GM19438 (cell line): ENCODE data around the gene MCAT.

Experiments used
- ATAC-seq: cut with Tn5 transposase; IDR thresholded peaks from one replicate; pipeline ENCODE4 v1.9.1; 2021; ENCODE audit warnings: low read depth; ENCODE audit not compliant: unreplicated experiment

MCAT gene

DNA sequence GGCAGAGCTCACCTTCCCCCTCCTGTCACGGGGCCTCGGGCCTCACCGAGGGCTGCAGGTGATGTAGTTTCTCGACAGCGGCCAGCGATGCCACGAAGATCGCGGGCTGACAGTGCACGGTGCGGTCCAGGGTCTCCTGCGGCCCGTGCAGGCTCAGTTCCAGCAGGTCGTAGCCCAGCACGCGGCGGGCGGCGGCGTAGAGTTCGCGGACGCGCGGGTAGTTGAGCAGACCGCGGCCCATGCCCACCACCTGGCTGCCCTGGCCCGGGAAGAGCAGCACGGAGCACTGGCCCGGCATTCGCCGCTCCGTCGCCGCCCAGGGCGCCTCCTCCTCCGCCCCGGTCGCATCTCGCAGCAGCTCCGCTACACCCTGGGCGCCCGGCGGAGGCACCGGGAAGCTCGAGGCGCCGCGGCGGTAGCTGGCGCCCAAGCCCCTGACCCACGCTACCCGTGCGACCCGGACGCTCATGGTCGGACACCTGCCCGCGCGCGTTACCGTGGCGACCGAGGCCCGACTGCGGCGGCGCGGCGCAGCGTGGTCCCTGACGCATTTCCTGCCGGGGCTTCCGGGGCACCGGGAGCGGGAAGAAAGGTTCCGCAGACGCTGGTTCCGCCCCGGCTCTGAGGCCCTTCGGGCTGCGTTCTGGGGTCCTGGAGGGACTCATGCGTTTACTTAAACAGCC, at the start of gene MCAT:
Gene MCAT (minus strand): TSS at position 519 of the 683 bp plus-strand sequence. CDS start 50 bp downstream, at position 469.
- peak; percentile 53 for ATAC-seq

GRCh38 chr22:43191831-43192230, 48.6 kb upstream of the MCAT start:
- no peak for ATAC-seq

GRCh38 chr22:43188829-43189545, 45.8 kb upstream of the MCAT start:
- no peak for ATAC-seq

- ATAC-seq: peak; percentile 68
Measured at GRCh38 chr22:43187171-43188099, 44.2 kb upstream of the MCAT start.

GRCh38 chr22:43186272-43187170, 43.3 kb upstream of the MCAT start, which contains the start of gene TTLL12:
TSS of gene TTLL12 (minus strand) at chr22:43187134. CDS start at chr22:43187069, 65 bp downstream.
- no peak for ATAC-seq

- no peak for ATAC-seq
Measured at GRCh38 chr22:43185860-43186261, 42.7 kb upstream of the MCAT start.

DNA sequence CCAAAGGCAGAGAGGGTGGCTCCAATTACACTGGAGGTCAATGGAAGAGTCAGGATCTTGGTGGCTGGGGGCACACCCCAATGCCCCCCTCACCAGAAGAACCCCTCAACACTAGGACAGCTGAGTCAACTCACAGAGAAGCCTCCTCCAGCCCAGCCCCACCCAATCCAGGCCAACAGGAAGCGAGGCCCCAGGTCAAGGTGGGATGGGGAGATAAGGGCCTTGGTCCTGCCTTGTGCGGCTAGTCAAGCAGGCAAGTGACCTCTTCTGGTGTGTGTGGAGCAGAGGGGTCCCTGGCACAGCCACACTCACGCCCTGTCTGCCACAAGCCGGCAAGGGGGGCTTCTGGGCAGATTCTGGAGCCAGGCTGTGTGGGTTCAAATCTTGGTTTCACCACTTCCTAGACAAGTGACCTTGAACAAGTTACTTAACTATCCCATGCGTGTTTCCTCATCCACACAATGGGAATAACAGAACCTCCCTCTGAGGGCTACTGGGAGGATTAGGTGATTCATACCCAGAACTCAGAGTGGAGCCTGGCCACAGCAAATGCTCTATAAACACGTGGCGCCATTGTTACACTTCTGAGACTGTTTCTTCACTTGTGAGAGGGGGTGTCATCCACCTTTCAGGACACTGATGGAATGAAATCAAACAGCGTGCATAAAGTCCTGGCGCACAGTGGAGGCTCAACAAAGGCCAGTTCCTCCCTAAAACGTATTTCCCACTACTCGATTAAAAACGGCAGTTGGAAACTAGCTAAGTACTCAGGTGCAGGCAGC, 40.5 kb upstream of the MCAT start:
- ATAC-seq: no peak

DNA sequence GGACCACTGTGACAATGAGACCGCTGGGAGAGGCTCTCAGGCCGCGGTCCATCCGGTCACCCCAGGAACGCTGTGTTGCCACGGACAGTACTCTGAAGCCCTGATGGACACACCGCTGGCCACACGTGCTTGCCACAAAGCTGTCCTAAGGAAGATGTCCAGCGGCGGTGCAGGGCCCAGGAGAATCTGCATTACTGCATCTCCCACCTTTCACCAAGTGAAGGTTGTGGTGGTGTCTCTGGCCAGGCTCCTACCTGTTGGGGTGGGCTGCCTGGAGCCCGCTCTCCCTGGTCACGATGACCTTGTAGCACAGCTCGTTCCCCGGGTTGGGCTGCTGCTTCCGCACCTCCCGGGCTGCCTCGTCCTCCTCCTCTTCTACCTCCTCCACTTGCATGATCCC, 39.5 kb upstream of the MCAT start:
- no peak for ATAC-seq

DNA sequence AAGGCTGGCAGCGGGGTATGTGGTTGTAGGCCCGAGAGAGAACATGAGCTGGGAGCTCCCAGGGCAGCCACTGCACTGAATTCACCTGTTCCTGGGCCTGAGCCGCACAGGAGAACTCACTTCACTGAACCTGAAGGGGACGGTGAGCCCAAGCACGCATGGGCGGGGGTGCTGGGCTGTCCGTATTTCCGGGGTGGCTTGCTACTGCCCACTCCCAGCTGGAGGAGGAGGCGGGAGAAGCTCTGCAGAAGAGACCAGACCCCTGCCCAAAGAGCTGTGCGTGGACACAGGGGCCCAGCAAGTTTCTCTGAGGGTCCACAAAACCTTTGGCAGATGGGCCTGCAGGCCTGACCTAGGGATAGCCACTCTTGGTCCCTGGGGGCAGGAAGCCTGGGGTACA, 38.9 kb upstream of the MCAT start:
- no peak for ATAC-seq

GRCh38 chr22:43181321-43182076, 38.3 kb upstream of the MCAT start:
- ATAC-seq: no peak

GRCh38 chr22:43180670-43181069, 37.5 kb upstream of the MCAT start:
- ATAC-seq: no peak

GRCh38 chr22:43179911-43180195, 36.7 kb upstream of the MCAT start:
- ATAC-seq: no peak

- no peak for ATAC-seq
Measured at GRCh38 chr22:43179146-43179910, 36.1 kb upstream of the MCAT start.

DNA sequence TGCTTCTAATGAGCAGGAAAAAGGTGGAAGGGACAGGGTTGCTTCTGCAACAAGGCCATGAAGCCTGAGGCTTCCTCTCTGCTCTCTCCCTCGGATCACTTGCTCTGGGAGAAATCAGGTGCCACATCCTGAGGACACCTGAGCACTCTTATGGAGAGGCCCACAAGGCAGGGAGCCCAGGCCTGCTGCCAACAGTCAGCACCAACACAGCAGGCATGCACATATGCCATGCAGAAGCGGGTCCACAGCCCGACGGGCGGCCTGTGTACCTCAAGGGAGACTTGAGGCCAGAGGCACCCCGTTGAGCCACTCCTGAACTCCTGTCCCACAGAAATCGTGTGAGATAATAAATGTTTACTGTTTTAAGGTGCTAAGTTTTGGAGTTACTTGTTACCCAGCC, 34.3 kb upstream of the MCAT start:
- ATAC-seq: no peak

- ATAC-seq: no peak
Measured at GRCh38 chr22:43176090-43176489, 32.9 kb upstream of the MCAT start.

DNA sequence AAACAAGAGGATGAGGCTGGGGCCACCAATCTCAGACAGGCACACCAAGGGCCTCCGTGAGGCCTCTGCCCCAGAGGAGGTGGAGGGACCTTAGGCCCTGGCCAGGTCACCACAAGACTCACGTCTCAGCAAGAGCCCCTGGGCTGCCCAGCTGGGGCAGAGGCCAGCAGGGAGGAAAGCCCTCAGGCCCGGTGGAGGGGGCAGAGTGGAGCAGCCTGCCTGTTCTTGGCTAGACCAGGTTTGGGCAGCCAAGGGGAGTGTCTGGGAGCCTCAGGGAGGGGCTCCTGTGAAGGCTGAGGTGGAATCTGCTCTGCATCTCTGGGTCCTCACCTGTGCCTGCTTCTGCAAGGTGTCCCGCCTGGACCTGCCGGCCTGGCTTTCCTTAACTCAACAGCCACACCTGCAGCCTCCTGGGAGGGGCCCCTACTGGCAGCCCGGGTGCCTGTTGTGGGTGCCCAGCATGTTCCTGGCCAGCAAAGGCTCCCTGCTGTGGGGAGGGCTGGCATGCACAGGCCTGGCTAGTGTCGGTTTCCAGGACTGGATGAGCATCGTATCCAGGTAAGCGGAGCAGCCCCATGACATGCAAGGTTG, 31.8 kb upstream of the MCAT start:
- no peak for ATAC-seq

- no peak for ATAC-seq
Measured at GRCh38 chr22:43173976-43174720, 30.9 kb upstream of the MCAT start.
